SK-N-SH treated with all-trans-retinoic acid at 6 μM for 48 hours (cell line): ENCODE data around the gene AGBL1.

Experiments
- ATAC-seq: fragments of 200-7000 bp; cut with Tn5 transposase; 3 replicates; pipeline ENCODE4 v1.9.1; 2020; ENCODE audit warnings: mild to moderate bottlenecking, moderate library complexity
- ARNTL ChIP-seq: fragments of 450-650 bp; formaldehyde crosslinking; IDR thresholded peaks from 2 replicates; pipeline ENCODE4 v1.5.0; 2020; ENCODE audit warnings: low read depth, mild to moderate bottlenecking, moderate library complexity, borderline replicate concordance
- BACH2 ChIP-seq: fragments of 250-450 bp; sonication (Bioruptor Pico); IDR thresholded peaks from 2 replicates; pipeline ENCODE4 v1.9.0; 2021; ENCODE audit warnings: mild to moderate bottlenecking, borderline replicate concordance
- CREB5 ChIP-seq: fragments of 250-450 bp; sonication (Bioruptor Pico); IDR thresholded peaks from 2 replicates; pipeline ENCODE4 v1.5.1; 2020; ENCODE audit warnings: low read depth, mild to moderate bottlenecking, moderate library complexity
- CSDC2 ChIP-seq: fragments of 250-450 bp; sonication (Bioruptor Pico); IDR thresholded peaks from 2 replicates; pipeline ENCODE4 v1.5.0; 2020; ENCODE audit warnings: mild to moderate bottlenecking, moderate library complexity
- CSRNP3 ChIP-seq: fragments of 250-450 bp; sonication (Bioruptor Pico); IDR thresholded peaks from 2 replicates; pipeline ENCODE4 v1.5.1; 2021; ENCODE audit warnings: mild to moderate bottlenecking, moderate library complexity
- ESRRG ChIP-seq: fragments of 250-450 bp; sonication (Bioruptor Pico); IDR thresholded peaks from 2 replicates; pipeline ENCODE4 v1.6.1; 2021; ENCODE audit warnings: mild to moderate bottlenecking
- GLIS3 ChIP-seq: fragments of 250-450 bp; sonication (Bioruptor Pico); IDR thresholded peaks from 2 replicates; pipeline ENCODE4 v1.5.0; 2020; ENCODE audit warnings: mild to moderate bottlenecking, moderate library complexity
- ISL1 ChIP-seq: fragments of 250-450 bp; sonication (Bioruptor Pico); IDR thresholded peaks from 2 replicates; pipeline ENCODE4 v2.1.2; 2022; ENCODE audit warnings: mild to moderate bottlenecking, moderate library complexity
- OSR1 ChIP-seq: fragments of 250-450 bp; sonication (Bioruptor Pico); IDR thresholded peaks from 2 replicates; pipeline ENCODE4 v1.8.0; 2022; ENCODE audit warnings: moderate library complexity, mild to moderate bottlenecking, inconsistent platforms
- PATZ1 ChIP-seq: fragments of 250-450 bp; sonication (Bioruptor Pico); IDR thresholded peaks from 2 replicates; pipeline ENCODE4 v1.8.0; 2020; ENCODE audit warnings: mild to moderate bottlenecking, moderate library complexity, borderline replicate concordance
- POU6F1 ChIP-seq: fragments of 250-450 bp; sonication (Bioruptor Pico); IDR thresholded peaks from 2 replicates; pipeline ENCODE4 v1.8.0; 2021; ENCODE audit warnings: low read depth, mild to moderate bottlenecking, moderate library complexity, borderline replicate concordance
- PPARA ChIP-seq: fragments of 250-450 bp; sonication (Bioruptor Pico); IDR thresholded peaks from 2 replicates; pipeline ENCODE4 v1.5.0; 2020; ENCODE audit warnings: mild to moderate bottlenecking, borderline replicate concordance
- RARB ChIP-seq: fragments of 250-450 bp; sonication (Bioruptor Pico); IDR thresholded peaks from 2 replicates; pipeline ENCODE4 v1.8.0; 2021; ENCODE audit warnings: mild to moderate bottlenecking, moderate library complexity
- SNAI2 ChIP-seq: fragments of 250-450 bp; sonication (Bioruptor Pico); IDR thresholded peaks from 2 replicates; pipeline ENCODE4 v1.5.0; 2020; ENCODE audit warnings: mild to moderate bottlenecking, moderate library complexity
- TCF4 ChIP-seq: fragments of 250-450 bp; sonication (Bioruptor Pico); IDR thresholded peaks from 2 replicates; pipeline ENCODE4 v1.8.0; 2021; ENCODE audit warnings: mild to moderate bottlenecking, moderate library complexity, borderline replicate concordance
- TOX ChIP-seq: fragments of 250-450 bp; sonication (Bioruptor Pico); IDR thresholded peaks from 2 replicates; pipeline ENCODE4 v1.8.0; 2021; ENCODE audit warnings: mild to moderate bottlenecking, moderate library complexity, borderline replicate concordance
- TSHZ2 ChIP-seq: fragments of 250-450 bp; sonication (Bioruptor Pico); IDR thresholded peaks from 2 replicates; pipeline ENCODE4 v1.5.0; 2020; ENCODE audit warnings: mild to moderate bottlenecking, moderate library complexity
- ZC3H10 ChIP-seq: fragments of 250-450 bp; sonication (Bioruptor Pico); IDR thresholded peaks from 2 replicates; pipeline ENCODE4 v1.5.1; 2021; ENCODE audit warnings: mild to moderate bottlenecking, moderate library complexity
- ZFP3 ChIP-seq: fragments of 250-450 bp; sonication (Bioruptor Pico); IDR thresholded peaks from 2 replicates; pipeline ENCODE4 v1.5.0; 2020; ENCODE audit warnings: mild to moderate bottlenecking, moderate library complexity
- ZNF565 ChIP-seq: fragments of 450-650 bp; formaldehyde crosslinking; conservative IDR thresholded peaks from 2 replicates; pipeline ENCODE4 v1.5.0; 2020; ENCODE audit warnings: low read depth, mild to moderate bottlenecking, moderate library complexity
- ZNF8 ChIP-seq: fragments of 450-650 bp; formaldehyde crosslinking; IDR thresholded peaks from 2 replicates; pipeline ENCODE4 v1.5.0; 2020; ENCODE audit warnings: mild to moderate bottlenecking, moderate library complexity

The AGBL1 gene

GRCh38 chr15:86483936-86484335, 404.3 kb downstream of the AGBL1 start:
- TF ChIP-seq TOX (CRISPR knock-in tag): no peak
- TF ChIP-seq ZC3H10 (CRISPR knock-in tag): no peak
- TF ChIP-seq ZNF8 (CRISPR knock-in tag): no peak
- no peak for TF ChIP-seq BACH2 (CRISPR knock-in tag)
- TF ChIP-seq ARNTL (CRISPR knock-in tag): no peak
- TF ChIP-seq GLIS3: no peak
- no peak for TF ChIP-seq CSRNP3 (CRISPR knock-in tag)
- no peak for TF ChIP-seq SNAI2
- no peak for TF ChIP-seq CREB5 (CRISPR knock-in tag)
- no peak for TF ChIP-seq ISL1 (CRISPR knock-in tag)
- no peak for TF ChIP-seq POU6F1
- no peak for TF ChIP-seq CSDC2 (CRISPR knock-in tag)
- no peak for TF ChIP-seq ESRRG (CRISPR knock-in tag)
- TF ChIP-seq PPARA (CRISPR knock-in tag): no peak
- TF ChIP-seq OSR1 (CRISPR knock-in tag): no peak
- TF ChIP-seq TCF4 (CRISPR knock-in tag): no peak
- no peak for TF ChIP-seq ZFP3 (CRISPR knock-in tag)
- TF ChIP-seq PATZ1: no peak
- no peak for TF ChIP-seq TSHZ2 (CRISPR knock-in tag)
- no peak for TF ChIP-seq ZNF565 (CRISPR knock-in tag)
- ATAC-seq: no peak

GRCh38 chr15:86488046-86488445, 408.4 kb downstream of the AGBL1 start:
- no peak for TF ChIP-seq ZC3H10 (CRISPR knock-in tag)
- no peak for TF ChIP-seq ESRRG (CRISPR knock-in tag)
- ATAC-seq: no peak

GRCh38 chr15:86489981-86490380, 410.3 kb downstream of the AGBL1 start:
- ATAC-seq: no peak
- TF ChIP-seq ZC3H10 (CRISPR knock-in tag) (no peak), ISL1 (CRISPR knock-in tag) (no peak), ZFP3 (CRISPR knock-in tag) (no peak), ESRRG (CRISPR knock-in tag) (no peak), CREB5 (CRISPR knock-in tag) (no peak), RARB (CRISPR knock-in tag) (no peak), ZNF8 (CRISPR knock-in tag) (no peak), ARNTL (CRISPR knock-in tag) (no peak), ZNF565 (CRISPR knock-in tag) (no peak), OSR1 (CRISPR knock-in tag) (no peak), CSRNP3 (CRISPR knock-in tag) (no peak), POU6F1 (no peak), GLIS3 (no peak), CSDC2 (CRISPR knock-in tag) (no peak), TOX (CRISPR knock-in tag) (no peak)
